Heart left ventricle (tissue), 13 donors: ENCODE measurements around the gene ZBTB26.

Source experiments
- POLR2A ChIP-seq, 2 donors: fragments of 450-650 bp; IDR thresholded peaks; one replicate each; pipeline ENCODE4 v1.6.1; 2017; ENCODE audit warnings: antibody characterized with exemption in 2 of 2, mild to moderate bottlenecking in 2 of 2, moderate library complexity in 2 of 2
- TF ChIP-seq, protein P1 (sequence below), 12 donors: fragments of 200-600 bp; sonication (generic) in 4 of 12; IDR thresholded peaks; one replicate each; pipeline versions ENCODE4 v1.5.0 to v1.8.0; 2018 to 2022; ENCODE audit warnings: antibody characterized with exemption in 12 of 12, mild to moderate bottlenecking in 5 of 12
- donor health status: ischemic (EF 13 %, LVEDD 7.1; RV severe dilation, severe dysfunction).
- donor health status: DM: no; HTN: yes; CAD: no.
- donor health status: DM: no; HTN: no; CAD: no.
- donor health status: ischemic (EF 25% LVEDD 6.9; RV normal size, moderate dysfunction).
- donor health status: ischemic (EF 25% LVEDD 5.7; RV mildly dilated, moderate dysfunction).
- donor health status: ischemic (EF 35%, LVEDD 5.7; RV mildly dilated, moderate dysfunction).
- donor health status: nonischemic (EF 11% LVEDD 7.7; RV severe dilation, severe dysfunction).
- donor health status: DM: yes; HTN: yes; CAD: no.
- donor health status: PGD.
- donor health status: ischemic (EF 29% LVEDD 5.4; RV normal size, mild dysfunction).
- donor health status: nonischemic (EF 23%, LVEDD 6.1; RV moderate dilation, normal function).

DNA sequence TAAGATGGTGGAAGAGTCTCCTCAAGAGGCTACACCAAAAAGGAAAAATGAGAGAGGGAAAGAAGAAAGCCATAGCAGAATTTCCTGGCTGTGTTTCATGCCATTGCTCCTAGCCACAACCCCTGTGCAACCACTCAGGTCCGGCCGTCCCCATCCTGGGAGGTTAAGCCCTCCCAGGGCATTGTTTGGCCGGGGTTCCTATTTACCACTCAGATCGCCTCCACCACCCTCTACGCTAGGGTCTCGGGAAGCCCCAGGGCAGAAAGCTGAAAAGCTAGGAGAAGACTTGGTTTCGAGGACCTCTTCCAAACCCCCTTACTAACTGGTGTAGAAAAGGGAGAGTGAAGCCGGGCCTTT lies 26.9 kb downstream of the ZBTB26 start:
- TF ChIP-seq, protein P1, sequence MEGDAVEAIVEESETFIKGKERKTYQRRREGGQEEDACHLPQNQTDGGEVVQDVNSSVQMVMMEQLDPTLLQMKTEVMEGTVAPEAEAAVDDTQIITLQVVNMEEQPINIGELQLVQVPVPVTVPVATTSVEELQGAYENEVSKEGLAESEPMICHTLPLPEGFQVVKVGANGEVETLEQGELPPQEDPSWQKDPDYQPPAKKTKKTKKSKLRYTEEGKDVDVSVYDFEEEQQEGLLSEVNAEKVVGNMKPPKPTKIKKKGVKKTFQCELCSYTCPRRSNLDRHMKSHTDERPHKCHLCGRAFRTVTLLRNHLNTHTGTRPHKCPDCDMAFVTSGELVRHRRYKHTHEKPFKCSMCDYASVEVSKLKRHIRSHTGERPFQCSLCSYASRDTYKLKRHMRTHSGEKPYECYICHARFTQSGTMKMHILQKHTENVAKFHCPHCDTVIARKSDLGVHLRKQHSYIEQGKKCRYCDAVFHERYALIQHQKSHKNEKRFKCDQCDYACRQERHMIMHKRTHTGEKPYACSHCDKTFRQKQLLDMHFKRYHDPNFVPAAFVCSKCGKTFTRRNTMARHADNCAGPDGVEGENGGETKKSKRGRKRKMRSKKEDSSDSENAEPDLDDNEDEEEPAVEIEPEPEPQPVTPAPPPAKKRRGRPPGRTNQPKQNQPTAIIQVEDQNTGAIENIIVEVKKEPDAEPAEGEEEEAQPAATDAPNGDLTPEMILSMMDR (IDR thresholded peaks at IDR 0.05): no peak
- no peak for TF ChIP-seq POLR2A (IDR thresholded peaks at IDR 0.05)
